Liver (tissue), 3 donors: ENCODE data around the gene PRKCG.

ENCODE experiments used
- EGR1 ChIP-seq, 2 donors: IDR thresholded peaks; 2 replicates each; pipeline ENCODE4 v1.6.1; 2016 to 2018; ENCODE audit warnings: antibody characterized with exemption in 2 of 2, low read depth in 2 of 2
- FOXA2 ChIP-seq: IDR thresholded peaks from 2 replicates; pipeline ENCODE4 v1.6.1; 2016; ENCODE audit warnings: antibody characterized with exemption
- HNF4A ChIP-seq, 2 donors: conservative IDR thresholded peaks; 2 replicates each; pipeline ENCODE4 v1.6.1; 2016; ENCODE audit warnings: antibody characterized with exemption in 2 of 2, mild to moderate bottlenecking in 2 of 2
- JUND ChIP-seq, 2 donors: IDR thresholded peaks; 2 replicates each; pipeline ENCODE4 v1.6.1; 2016; ENCODE audit warnings: antibody characterized with exemption in 2 of 2
- MAX ChIP-seq: IDR thresholded peaks from 2 replicates; pipeline ENCODE4 v1.6.1; 2016; ENCODE audit warnings: antibody characterized with exemption
- NR2F2 ChIP-seq: IDR thresholded peaks from 2 replicates; pipeline ENCODE4 v1.6.1; 2016; ENCODE audit warnings: antibody characterized with exemption
- RAD21 ChIP-seq, 2 donors: IDR thresholded peaks; 2 replicates each; pipeline ENCODE4 v1.6.1; 2016; ENCODE audit warnings: antibody characterized with exemption in 2 of 2, mild to moderate bottlenecking in 2 of 2
- SP1 ChIP-seq: IDR thresholded peaks from 2 replicates; pipeline ENCODE4 v1.6.1; 2018; ENCODE audit warnings: antibody characterized with exemption, mild to moderate bottlenecking
- TAF1 ChIP-seq: conservative IDR thresholded peaks from 2 replicates; pipeline ENCODE4 v1.6.1; 2016; ENCODE audit warnings: antibody characterized with exemption, mild to moderate bottlenecking
- TF ChIP-seq, protein P1 (sequence below): fragments of 150-350 bp; IDR thresholded peaks from 2 replicates; pipeline ENCODE4 v1.5.1; 2017; ENCODE audit warnings: improper control_type of control experiment, low read depth, low read length; ENCODE audit not compliant: missing input control
- TF ChIP-seq, protein P2 (sequence below): IDR thresholded peaks from 2 replicates; pipeline ENCODE4 v1.6.1; 2016; ENCODE audit warnings: antibody characterized with exemption, mild to moderate bottlenecking
- TF ChIP-seq, protein P3 (sequence below): IDR thresholded peaks from 2 replicates; pipeline ENCODE4 v1.6.1; 2016; ENCODE audit warnings: antibody characterized with exemption
- donor health status: healthy.
- donor health status: healthy.

GRCh38 chr19:53884256-53884655 is 2.3 kb downstream of the PRKCG start:
- TF ChIP-seq, protein P1, sequence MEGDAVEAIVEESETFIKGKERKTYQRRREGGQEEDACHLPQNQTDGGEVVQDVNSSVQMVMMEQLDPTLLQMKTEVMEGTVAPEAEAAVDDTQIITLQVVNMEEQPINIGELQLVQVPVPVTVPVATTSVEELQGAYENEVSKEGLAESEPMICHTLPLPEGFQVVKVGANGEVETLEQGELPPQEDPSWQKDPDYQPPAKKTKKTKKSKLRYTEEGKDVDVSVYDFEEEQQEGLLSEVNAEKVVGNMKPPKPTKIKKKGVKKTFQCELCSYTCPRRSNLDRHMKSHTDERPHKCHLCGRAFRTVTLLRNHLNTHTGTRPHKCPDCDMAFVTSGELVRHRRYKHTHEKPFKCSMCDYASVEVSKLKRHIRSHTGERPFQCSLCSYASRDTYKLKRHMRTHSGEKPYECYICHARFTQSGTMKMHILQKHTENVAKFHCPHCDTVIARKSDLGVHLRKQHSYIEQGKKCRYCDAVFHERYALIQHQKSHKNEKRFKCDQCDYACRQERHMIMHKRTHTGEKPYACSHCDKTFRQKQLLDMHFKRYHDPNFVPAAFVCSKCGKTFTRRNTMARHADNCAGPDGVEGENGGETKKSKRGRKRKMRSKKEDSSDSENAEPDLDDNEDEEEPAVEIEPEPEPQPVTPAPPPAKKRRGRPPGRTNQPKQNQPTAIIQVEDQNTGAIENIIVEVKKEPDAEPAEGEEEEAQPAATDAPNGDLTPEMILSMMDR, result no peak
- TF ChIP-seq EGR1 (IDR thresholded peaks at IDR 0.05; ENCODE audit: low read depth in 2 of 2), result no peak
- TF ChIP-seq HNF4A (conservative IDR thresholded peaks at IDR 0.05), result no peak
- TF ChIP-seq SP1, result no peak
- no peak for TF ChIP-seq TAF1
- TF ChIP-seq, protein P2, sequence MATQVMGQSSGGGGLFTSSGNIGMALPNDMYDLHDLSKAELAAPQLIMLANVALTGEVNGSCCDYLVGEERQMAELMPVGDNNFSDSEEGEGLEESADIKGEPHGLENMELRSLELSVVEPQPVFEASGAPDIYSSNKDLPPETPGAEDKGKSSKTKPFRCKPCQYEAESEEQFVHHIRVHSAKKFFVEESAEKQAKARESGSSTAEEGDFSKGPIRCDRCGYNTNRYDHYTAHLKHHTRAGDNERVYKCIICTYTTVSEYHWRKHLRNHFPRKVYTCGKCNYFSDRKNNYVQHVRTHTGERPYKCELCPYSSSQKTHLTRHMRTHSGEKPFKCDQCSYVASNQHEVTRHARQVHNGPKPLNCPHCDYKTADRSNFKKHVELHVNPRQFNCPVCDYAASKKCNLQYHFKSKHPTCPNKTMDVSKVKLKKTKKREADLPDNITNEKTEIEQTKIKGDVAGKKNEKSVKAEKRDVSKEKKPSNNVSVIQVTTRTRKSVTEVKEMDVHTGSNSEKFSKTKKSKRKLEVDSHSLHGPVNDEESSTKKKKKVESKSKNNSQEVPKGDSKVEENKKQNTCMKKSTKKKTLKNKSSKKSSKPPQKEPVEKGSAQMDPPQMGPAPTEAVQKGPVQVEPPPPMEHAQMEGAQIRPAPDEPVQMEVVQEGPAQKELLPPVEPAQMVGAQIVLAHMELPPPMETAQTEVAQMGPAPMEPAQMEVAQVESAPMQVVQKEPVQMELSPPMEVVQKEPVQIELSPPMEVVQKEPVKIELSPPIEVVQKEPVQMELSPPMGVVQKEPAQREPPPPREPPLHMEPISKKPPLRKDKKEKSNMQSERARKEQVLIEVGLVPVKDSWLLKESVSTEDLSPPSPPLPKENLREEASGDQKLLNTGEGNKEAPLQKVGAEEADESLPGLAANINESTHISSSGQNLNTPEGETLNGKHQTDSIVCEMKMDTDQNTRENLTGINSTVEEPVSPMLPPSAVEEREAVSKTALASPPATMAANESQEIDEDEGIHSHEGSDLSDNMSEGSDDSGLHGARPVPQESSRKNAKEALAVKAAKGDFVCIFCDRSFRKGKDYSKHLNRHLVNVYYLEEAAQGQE, result no peak
- TF ChIP-seq, protein P3, sequence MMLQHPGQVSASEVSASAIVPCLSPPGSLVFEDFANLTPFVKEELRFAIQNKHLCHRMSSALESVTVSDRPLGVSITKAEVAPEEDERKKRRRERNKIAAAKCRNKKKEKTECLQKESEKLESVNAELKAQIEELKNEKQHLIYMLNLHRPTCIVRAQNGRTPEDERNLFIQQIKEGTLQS, result no peak
- no peak for TF ChIP-seq NR2F2
- TF ChIP-seq JUND (IDR thresholded peaks at IDR 0.05), result no peak
- no peak for TF ChIP-seq MAX
- TF ChIP-seq FOXA2, result no peak
- TF ChIP-seq RAD21 (IDR thresholded peaks at IDR 0.05), result no peak
